C4-2B (cell line): ENCODE results near the gene LRRC28.
A peak's percentile ranks its signal among the peaks of the same experiment; 100 is the strongest.

Experiments
- H3K27ac ChIP-seq: fragments of 450-650 bp; 2 replicates; pipeline ENCODE4 v1.5.1; 2017
- ZFX ChIP-seq: fragments of 450-650 bp; IDR thresholded peaks from 2 replicates; pipeline ENCODE4 v1.6.1; 2017
- TF ChIP-seq, protein P1 (sequence below): fragments of 450-650 bp; conservative IDR thresholded peaks from 2 replicates; pipeline ENCODE4 v1.5.1; 2017; ENCODE audit warnings: mild to moderate bottlenecking

Gene LRRC28

DNA sequence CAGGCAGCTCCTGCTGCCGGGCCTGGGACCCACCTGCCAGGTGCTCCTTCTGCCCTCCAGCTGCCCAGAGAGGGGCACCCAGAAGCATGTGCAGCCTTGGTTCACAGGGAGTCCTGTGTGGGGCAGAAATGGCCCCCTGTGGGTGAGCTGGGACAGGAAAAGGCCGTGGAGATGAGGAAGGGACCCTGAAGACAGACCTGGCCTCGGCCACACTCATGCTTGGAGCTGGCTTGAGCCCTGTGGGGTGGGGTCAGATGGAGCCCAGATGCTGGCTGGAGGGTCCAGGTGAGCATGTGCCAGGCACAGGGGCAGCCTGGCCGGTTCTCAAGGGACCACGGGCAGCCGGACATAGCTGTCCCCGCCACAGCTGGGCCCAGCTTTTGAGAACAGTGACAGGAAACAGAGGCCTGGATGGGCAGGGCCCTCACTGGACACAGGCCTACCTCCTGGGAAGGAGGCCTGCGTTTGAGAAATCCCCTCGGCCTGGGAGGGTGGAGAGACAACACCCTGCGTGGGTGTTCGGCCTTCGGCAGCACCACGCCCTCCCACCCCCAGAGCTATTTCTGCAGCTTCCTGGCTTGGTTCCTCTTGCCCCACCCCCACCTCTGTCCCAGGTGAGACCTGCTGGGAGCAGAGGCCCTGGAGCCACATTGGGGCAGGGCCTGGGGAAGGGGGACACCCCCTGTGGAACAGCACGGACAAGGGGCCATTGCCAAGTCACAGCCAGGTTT lies 181.9 kb downstream of the LRRC28 start:
- TF ChIP-seq, protein P1, sequence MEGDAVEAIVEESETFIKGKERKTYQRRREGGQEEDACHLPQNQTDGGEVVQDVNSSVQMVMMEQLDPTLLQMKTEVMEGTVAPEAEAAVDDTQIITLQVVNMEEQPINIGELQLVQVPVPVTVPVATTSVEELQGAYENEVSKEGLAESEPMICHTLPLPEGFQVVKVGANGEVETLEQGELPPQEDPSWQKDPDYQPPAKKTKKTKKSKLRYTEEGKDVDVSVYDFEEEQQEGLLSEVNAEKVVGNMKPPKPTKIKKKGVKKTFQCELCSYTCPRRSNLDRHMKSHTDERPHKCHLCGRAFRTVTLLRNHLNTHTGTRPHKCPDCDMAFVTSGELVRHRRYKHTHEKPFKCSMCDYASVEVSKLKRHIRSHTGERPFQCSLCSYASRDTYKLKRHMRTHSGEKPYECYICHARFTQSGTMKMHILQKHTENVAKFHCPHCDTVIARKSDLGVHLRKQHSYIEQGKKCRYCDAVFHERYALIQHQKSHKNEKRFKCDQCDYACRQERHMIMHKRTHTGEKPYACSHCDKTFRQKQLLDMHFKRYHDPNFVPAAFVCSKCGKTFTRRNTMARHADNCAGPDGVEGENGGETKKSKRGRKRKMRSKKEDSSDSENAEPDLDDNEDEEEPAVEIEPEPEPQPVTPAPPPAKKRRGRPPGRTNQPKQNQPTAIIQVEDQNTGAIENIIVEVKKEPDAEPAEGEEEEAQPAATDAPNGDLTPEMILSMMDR: no peak
- TF ChIP-seq ZFX: no peak
- H3K27ac ChIP-seq: no peak overlapping the region

DNA sequence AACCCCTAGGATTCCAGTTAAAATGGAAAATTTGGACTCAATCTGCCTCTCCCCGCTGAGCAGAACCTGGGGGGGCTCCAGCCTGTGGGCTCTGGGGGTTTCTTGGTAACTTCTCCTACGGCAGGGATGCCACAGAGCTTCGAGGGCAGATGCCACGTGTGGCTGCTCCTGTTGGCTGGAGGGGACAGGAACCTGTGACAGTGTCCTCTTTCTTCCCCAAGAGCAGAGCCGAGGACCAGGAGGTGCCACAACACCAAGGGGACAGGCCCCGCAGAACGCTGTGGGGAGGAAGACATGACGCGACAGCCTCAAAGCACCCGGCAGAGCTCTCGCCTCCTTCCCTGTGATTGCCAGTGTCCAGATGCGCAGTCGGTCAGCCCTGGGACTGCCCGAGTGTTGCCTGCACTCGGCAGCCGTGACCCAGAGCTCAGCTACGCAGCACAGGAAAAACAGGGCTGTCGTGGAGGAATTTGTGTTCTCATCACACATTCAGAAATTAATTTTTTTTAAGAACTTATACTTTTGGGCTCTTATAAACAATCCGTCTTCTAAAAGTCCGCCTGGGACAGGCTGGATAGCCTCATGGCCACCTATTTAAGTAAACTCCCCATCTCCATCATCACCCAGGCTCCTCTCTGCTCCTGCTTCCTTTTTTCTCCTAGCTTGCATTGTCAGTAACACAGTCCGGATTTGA lies 182.6 kb downstream of the LRRC28 start:
- no peak overlapping the region for H3K27ac ChIP-seq
- TF ChIP-seq, protein P1: no peak
- no peak for TF ChIP-seq ZFX

DNA sequence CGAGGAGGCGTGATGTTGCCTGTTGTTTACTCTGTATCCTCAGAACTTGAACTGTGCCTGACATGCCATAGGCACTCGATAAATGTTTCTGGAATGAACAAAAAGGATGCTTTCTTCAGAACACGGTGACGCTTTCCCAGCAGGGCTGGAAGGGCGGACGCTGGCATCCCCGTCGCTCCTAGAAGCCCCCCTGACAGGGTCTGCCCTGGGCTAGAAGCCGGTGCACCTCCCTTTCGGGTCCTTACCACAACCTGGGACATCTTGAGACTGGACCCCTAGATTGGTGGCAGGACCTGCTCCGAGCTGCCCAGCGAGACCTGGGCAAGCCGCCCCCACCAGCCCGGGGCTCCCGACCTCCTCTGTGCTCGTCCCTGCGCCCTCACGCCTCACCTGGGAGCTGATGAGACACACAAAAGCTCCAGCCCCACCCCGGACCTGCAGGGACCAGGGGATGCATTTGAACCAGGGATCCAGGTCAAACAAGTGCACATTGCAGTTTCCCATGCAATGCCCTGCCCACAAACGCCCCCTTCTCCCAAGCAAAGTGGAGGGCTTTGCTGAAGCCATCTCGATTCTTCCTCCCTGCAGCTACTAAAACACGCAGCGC lies 183.3 kb downstream of the LRRC28 start:
- H3K27ac ChIP-seq: no peak overlapping the region; the same call in 1 of the 2 replicates
- TF ChIP-seq ZFX: no peak
- TF ChIP-seq, protein P1: no peak

DNA sequence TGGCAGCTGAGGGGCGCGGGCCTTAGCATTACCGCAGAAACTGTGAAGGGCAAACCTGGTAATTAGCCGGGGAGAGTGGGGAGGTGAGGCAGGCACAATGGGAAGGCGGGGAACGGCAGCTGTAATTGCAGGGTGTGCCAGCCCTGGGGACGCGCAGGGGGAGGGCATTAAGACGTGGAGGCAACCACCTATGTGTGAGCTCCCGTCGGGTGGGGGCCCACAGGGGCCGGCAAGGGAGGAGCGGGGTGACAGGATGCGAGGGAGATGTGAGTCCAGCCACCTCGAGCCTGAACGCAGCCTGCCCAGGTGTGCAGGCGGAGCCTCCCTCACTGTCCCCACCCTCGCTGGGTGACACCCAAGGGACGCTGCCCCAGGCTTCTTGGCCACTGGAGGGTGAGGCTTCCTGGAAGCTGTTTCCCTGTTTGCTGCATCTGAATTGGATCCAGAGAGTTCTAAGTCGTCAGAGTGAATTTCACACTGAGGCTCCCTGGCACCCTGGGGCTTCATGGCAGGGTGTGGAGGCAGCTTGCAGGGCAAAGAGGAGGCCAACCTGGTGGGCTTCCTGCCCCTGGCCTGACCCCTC lies 183.9 kb downstream of the LRRC28 start:
- peak overlapping the region; percentile 47 for H3K27ac ChIP-seq
- TF ChIP-seq ZFX: no peak
- TF ChIP-seq, protein P1: no peak

DNA sequence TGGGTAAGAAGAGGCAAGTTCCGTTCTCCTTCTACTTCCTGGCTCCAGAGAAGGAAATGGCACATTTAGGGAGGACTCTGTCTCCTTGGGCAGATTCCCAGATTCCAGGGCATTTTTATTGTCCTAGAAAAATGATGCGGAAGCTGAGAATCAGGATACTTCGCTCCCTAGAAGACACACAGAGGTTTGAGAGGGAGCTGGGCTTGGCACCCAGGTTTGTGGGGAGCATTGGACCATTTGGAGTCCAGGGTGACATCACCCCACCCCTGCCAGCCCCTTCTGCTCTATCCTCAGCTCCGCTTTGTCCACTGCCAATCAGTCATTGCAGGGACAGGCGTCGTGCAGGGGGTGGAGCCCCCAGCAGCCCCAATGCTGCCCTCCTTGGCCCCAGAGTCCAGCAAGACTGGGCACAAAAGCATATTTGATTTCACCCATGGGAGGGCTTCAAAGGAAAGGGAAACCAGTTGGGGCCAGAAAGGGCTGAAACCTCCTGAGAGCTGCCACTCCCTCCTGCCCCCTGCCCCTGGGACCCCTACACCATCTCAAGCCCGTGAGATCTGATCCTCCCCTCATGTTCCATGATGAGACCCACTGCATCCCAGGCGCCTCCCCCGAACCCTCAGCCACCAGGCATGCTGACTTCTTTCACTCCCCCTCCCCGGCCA lies 184.7 kb downstream of the LRRC28 start:
- peak overlapping the region; percentile 47 for H3K27ac ChIP-seq
- TF ChIP-seq, protein P1: no peak
- TF ChIP-seq ZFX: no peak

DNA sequence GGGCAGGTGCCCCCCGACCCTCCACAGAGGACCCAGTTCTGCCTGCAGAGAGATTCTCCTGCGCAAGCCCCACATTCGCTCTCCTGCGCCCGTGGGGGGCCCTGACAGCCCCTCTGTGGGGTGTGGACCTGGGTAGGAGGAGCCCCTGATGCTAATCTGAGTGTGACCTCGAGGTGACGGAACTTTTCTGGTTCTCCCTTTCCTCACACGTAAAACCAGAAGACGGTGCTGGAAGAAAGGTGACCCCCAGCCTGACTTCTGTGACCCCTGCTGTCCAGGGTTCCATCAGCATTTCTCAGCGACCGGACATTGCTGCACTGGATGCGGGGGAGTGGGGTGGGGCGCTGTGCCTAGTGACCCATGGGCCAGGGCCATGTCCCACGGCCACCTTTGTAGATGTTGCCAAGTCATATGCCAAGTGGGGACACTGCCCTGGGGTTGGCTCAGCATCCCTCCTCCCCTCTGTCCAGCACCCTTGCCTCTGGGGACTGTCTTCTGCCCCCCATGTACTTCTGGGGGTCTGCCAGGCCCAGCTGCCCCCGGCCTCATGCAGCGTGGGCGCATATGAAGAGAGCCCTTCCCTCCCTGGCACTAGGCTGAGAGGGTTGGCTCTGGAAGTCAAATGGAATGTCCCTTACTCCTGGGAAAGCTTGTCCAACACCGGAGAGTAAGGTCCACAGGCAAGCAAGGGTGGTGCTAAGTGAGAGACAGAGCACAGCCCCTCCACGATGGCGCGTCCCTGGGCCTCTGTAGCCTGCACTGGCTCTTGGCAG lies 185.4 kb downstream of the LRRC28 start:
- peak overlapping the region; percentile 47; the same call in 1 of the 2 replicates for H3K27ac ChIP-seq

More for the DNA sequence above, 185.4 kb downstream of the LRRC28 start:
- TF ChIP-seq, protein P1: no peak
- no peak for TF ChIP-seq ZFX
